ENCODE data around the gene CCDC92.

CCDC92 gene

DNA sequence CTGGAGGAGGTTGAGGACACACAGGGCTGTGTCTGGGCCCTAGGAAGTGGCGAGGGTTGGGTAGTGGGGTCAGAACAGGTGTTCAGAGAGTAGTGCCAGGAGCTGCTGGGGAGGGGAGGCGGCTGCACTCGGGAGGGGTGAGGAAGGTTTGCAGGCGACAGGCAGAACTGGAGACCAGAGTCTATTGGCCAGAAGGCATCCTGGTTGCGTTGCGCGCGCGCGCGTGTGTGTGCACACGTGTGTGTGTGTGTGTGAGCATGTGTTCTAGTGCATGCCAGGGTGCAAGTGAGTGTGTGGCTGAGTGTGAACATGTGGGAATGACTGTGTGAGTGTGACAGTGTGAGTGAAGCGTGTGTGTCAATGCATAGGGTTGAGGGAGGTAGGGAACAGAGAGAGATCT is 86.4 kb downstream of the CCDC92 start:
- DNase-seq = no peak
